ENCODE results near the gene DACT3.
"Not testable (repeated sequence)": the region's sequence is repeated elsewhere in the genome, so short reads cannot be mapped to it uniquely, and the experiment has no call there.

DNA sequence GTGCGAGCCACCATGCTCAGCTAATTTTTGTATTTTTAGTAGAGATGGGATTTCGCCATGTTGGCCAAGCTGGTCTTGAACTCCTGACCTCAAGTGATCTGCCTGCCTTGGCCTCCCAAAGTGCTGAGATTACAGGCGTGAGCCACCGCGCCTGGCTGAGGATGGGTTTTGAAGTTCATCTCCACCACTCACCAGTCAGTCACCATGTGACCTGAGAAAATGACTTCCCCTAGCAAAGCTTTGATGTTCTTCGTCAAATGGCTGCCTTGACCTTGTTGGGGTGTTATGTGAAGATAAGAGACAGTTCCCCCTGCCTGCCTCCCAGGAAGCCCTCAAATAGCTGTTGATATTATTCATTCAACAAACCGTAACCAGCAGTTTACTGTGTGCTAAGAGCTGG is 32.0 kb downstream of the DACT3 start:
- not testable (repeated sequence) for TF ChIP-seq POLR2AphosphoS5, SPI1, POLR2A, POU2F2, TAF1 (IDR thresholded peaks at IDR 0.05; ENCODE audit: low read depth, low read length)
